Osteoblast (primary cell): ENCODE results near the gene MAMSTR. TPM values are rescaled to one million over a fixed set of nuclear protein-coding genes. Genes with fewer than 3 reads are reported as not detected.

Experiments
- DNase-seq: peaks from one replicate; pipeline ENCODE4 v3.0.0; 2011; ENCODE audit warnings: low spot score, mixed read lengths; ENCODE audit not compliant: insufficient read length; ENCODE audit errors: missing footprints
- H2AFZ ChIP-seq: 2 replicates; pipeline ENCODE4 v1.6.0; 2011; ENCODE audit warnings: mild to moderate bottlenecking, low read length
- H3K27ac ChIP-seq: 2 replicates; pipeline ENCODE4 v1.5.1; 2011; ENCODE audit warnings: mild to moderate bottlenecking, low read depth, low read length, moderate library complexity
- H3K27me3 ChIP-seq: 2 replicates; pipeline ENCODE4 v1.6.0; 2012; ENCODE audit warnings: mild to moderate bottlenecking, control low read depth, inconsistent platforms, low read length, moderate library complexity; ENCODE audit not compliant: insufficient read depth
- H3K36me3 ChIP-seq: 2 replicates; pipeline ENCODE4 v1.5.1; 2011; ENCODE audit warnings: mild to moderate bottlenecking, low read length, control low read depth, moderate library complexity; ENCODE audit not compliant: insufficient read depth
- H3K4me1 ChIP-seq: 2 replicates; pipeline ENCODE4 v1.5.1; 2011; ENCODE audit warnings: mild to moderate bottlenecking, low read length, control low read depth, moderate library complexity; ENCODE audit not compliant: insufficient read depth
- H3K4me2 ChIP-seq: 2 replicates; pipeline ENCODE4 v1.6.0; 2011; ENCODE audit warnings: mild to moderate bottlenecking, low read length; ENCODE audit not compliant: insufficient read depth
- H3K4me3 ChIP-seq: fragments of 200-600 bp; sonication (generic); 3 replicates; pipeline ENCODE4 v1.5.1; 2012; ENCODE audit warnings: mild to moderate bottlenecking, low read length, inconsistent platforms; ENCODE audit not compliant: insufficient read depth
- H3K79me2 ChIP-seq: 2 replicates; pipeline ENCODE4 v1.6.0; 2012; ENCODE audit warnings: mild to moderate bottlenecking, low read length, control low read depth, inconsistent platforms; ENCODE audit not compliant: insufficient read depth
- H3K9me3 ChIP-seq: 2 replicates; pipeline ENCODE4 v1.5.1; 2011; ENCODE audit warnings: low read depth, low read length, control low read depth
- H4K20me1 ChIP-seq: 2 replicates; pipeline ENCODE4 v1.6.0; 2012; ENCODE audit warnings: mild to moderate bottlenecking, low read length, control low read depth; ENCODE audit not compliant: insufficient read depth
- CTCF ChIP-seq: IDR thresholded peaks from 2 replicates; pipeline ENCODE4 v1.5.1; 2011; ENCODE audit warnings: mild to moderate bottlenecking, low read depth, low read length, moderate library complexity; ENCODE audit errors: extremely low read depth
- total RNA-seq: library from RNA; depleted of rRNA; stranded (reverse); fragments of >200 nt; gene quantifications from 2 replicates; pipeline ENCODE4 v1.2.3, GENCODE V29; 2012

The MAMSTR gene
- total RNA-seq, 1 donor: 0.36 TPM

GRCh38 chr19:48738557-48739403 lies 19.3 kb upstream of the MAMSTR start:
- Histone ChIP-seq H3K9me3 (no peaks in the 10 kb centered on the region), H3K36me3 (no peaks in the 10 kb centered on the region), H3K79me2 (no peaks in the 10 kb centered on the region), H2AFZ (no peak overlapping the region), H3K4me2 (peak overlapping the region; percentile 51), H3K27ac (no peak overlapping the region), H4K20me1 (no peaks in the 10 kb centered on the region), H3K4me3 (peak overlapping the region; percentile 39), H3K4me1 (no peaks in the 10 kb centered on the region), H3K27me3 (peaks cover 24% of the 10 kb centered on the region)
- DNase-seq: peak; percentile 96
- TF ChIP-seq CTCF: no peak

GRCh38 chr19:48737360-48737998 lies 18.0 kb upstream of the MAMSTR start:
- H3K79me2 ChIP-seq: no peaks in the 10 kb centered on the region
- no peak overlapping the region for H2AFZ ChIP-seq
- no peaks in the 10 kb centered on the region for H3K36me3 ChIP-seq
- H3K4me2 ChIP-seq: no peak overlapping the region
- DNase-seq: peak; percentile 72
- H3K27ac ChIP-seq: no peak overlapping the region
- no peaks in the 10 kb centered on the region for H3K4me1 ChIP-seq
- no peaks in the 10 kb centered on the region for H4K20me1 ChIP-seq
- H3K27me3 ChIP-seq: peaks cover 24% of the 10 kb centered on the region
- H3K4me3 ChIP-seq: no peak overlapping the region
- no peak for TF ChIP-seq CTCF
- H3K9me3 ChIP-seq: no peaks in the 10 kb centered on the region

GRCh38 chr19:48735031-48735615 lies 15.6 kb upstream of the MAMSTR start:
- no peak for TF ChIP-seq CTCF
- no peak overlapping the region for H3K4me2 ChIP-seq
- H3K4me1 ChIP-seq: no peaks in the 10 kb centered on the region
- H3K4me3 ChIP-seq: no peak overlapping the region
- DNase-seq: peak; percentile 82
- H3K9me3 ChIP-seq: no peaks in the 10 kb centered on the region
- H3K27me3 ChIP-seq: peaks cover 29% of the 10 kb centered on the region
- H3K27ac ChIP-seq: no peak overlapping the region
- no peaks in the 10 kb centered on the region for H4K20me1 ChIP-seq
- no peaks in the 10 kb centered on the region for H3K36me3 ChIP-seq
- no peaks in the 10 kb centered on the region for H3K79me2 ChIP-seq
- H2AFZ ChIP-seq: peak overlapping the region; percentile 29

GRCh38 chr19:48734625-48735024 lies 15.1 kb upstream of the MAMSTR start:
- Histone ChIP-seq H3K27me3 (peaks cover 25% of the 10 kb centered on the region), H3K36me3 (no peaks in the 10 kb centered on the region), H3K79me2 (no peaks in the 10 kb centered on the region), H3K4me1 (no peaks in the 10 kb centered on the region), H3K9me3 (no peaks in the 10 kb centered on the region), H3K27ac (no peak overlapping the region), H3K4me3 (no peak overlapping the region), H2AFZ (no peak overlapping the region), H3K4me2 (no peak overlapping the region), H4K20me1 (no peaks in the 10 kb centered on the region)
- TF ChIP-seq CTCF: no peak
- no peak for DNase-seq
